Measurements from ENCODE around the gene ALPK3.

The ALPK3 gene

GRCh38 chr15:84812842-84813241, 4.3 kb upstream of the ALPK3 start:
- DNase-seq (ENCODE audit: low read depth) = no peak
- no peak overlapping the region for H3K4me3 ChIP-seq (ENCODE audit: control insufficient read depth, low read depth, low read length)
- no peak for TF ChIP-seq CTCF (conservative IDR thresholded peaks at IDR 0.05; ENCODE audit: control insufficient read depth, insufficient read depth, low read depth, low read length)

GRCh38 chr15:84813435-84813834, 3.7 kb upstream of the ALPK3 start:
- TF ChIP-seq CTCF (conservative IDR thresholded peaks at IDR 0.05; ENCODE audit: control insufficient read depth, insufficient read depth, low read depth, low read length) = no peak
- no peak overlapping the region for H3K4me3 ChIP-seq (ENCODE audit: control insufficient read depth, low read depth, low read length)
- no peak for DNase-seq (ENCODE audit: low read depth)

GRCh38 chr15:84813931-84814330, 3.2 kb upstream of the ALPK3 start:
- no peak for TF ChIP-seq CTCF (conservative IDR thresholded peaks at IDR 0.05; ENCODE audit: control insufficient read depth, insufficient read depth, low read depth, low read length)
- H3K4me3 ChIP-seq (ENCODE audit: control insufficient read depth, low read depth, low read length) = no peak overlapping the region
- DNase-seq (ENCODE audit: low read depth) = no peak

GRCh38 chr15:84814916-84815315, 2.2 kb upstream of the ALPK3 start:
- no peak for TF ChIP-seq CTCF (conservative IDR thresholded peaks at IDR 0.05; ENCODE audit: control insufficient read depth, insufficient read depth, low read depth, low read length)
- no peak for DNase-seq (ENCODE audit: low read depth)
- no peak overlapping the region for H3K4me3 ChIP-seq (ENCODE audit: control insufficient read depth, low read depth, low read length)

- no peak for TF ChIP-seq CTCF (conservative IDR thresholded peaks at IDR 0.05; ENCODE audit: control insufficient read depth, insufficient read depth, low read depth, low read length)
These were observed 418 bp downstream of the ALPK3 start for GRCh38 chr15:84817466-84818081.

GRCh38 chr15:84818261-84819131, 1.3 kb downstream of the ALPK3 start:
- TF ChIP-seq CTCF (conservative IDR thresholded peaks at IDR 0.05; ENCODE audit: control insufficient read depth, insufficient read depth, low read depth, low read length) = no peak
- no peak overlapping the region for H3K4me3 ChIP-seq (ENCODE audit: control insufficient read depth, low read depth, low read length)
- peak; percentile 27 for DNase-seq (ENCODE audit: low read depth)

More at GRCh38 chr15:84817466-84818081, 418 bp downstream of the ALPK3 start:
- no peak for DNase-seq (ENCODE audit: low read depth)
- no peak overlapping the region for H3K4me3 ChIP-seq (ENCODE audit: control insufficient read depth, low read depth, low read length)
